CD4-positive, alpha-beta T cell treated with Interleukin-15 for 1 hour (primary cell): ENCODE results near the gene OPN4.
A peak's percentile ranks its signal among the peaks of the same experiment; 100 is the strongest.

Source experiments
- DNase-seq: peaks from one replicate; pipeline ENCODE4 v3.0.0-alpha.2; 2020

The OPN4 gene

GRCh38 chr10:86647773-86648703 lies 6.3 kb upstream of the OPN4 start:
- no peak for DNase-seq

GRCh38 chr10:86648704-86649427 lies 5.5 kb upstream of the OPN4 start:
- no peak for DNase-seq

- DNase-seq: no peak
Observed at GRCh38 chr10:86649471-86650150, 4.7 kb upstream of the OPN4 start.

- peak; percentile 11 for DNase-seq
Observed at GRCh38 chr10:86650151-86650550, 4.2 kb upstream of the OPN4 start.

GRCh38 chr10:86651021-86651471 lies 3.3 kb upstream of the OPN4 start:
- DNase-seq: no peak

GRCh38 chr10:86651631-86652331 lies 2.6 kb upstream of the OPN4 start:
- DNase-seq: no peak

- no peak for DNase-seq
Observed at GRCh38 chr10:86652361-86653202, 1.8 kb upstream of the OPN4 start.

- DNase-seq: no peak
Observed at GRCh38 chr10:86653379-86653778, 968 bp upstream of the OPN4 start.

GRCh38 chr10:86653987-86654386 lies 360 bp upstream of the OPN4 start:
- no peak for DNase-seq

- no peak for DNase-seq
Observed at GRCh38 chr10:86655173-86655540, 810 bp downstream of the OPN4 start.

GRCh38 chr10:86655596-86655995 lies 1.2 kb downstream of the OPN4 start:
- DNase-seq: peak; percentile 7

- peak; percentile 8 for DNase-seq
Observed at GRCh38 chr10:86657011-86657395, 2.7 kb downstream of the OPN4 start.

GRCh38 chr10:86657396-86658011 lies 3.2 kb downstream of the OPN4 start:
- DNase-seq: peak; percentile 13

GRCh38 chr10:86658261-86658741 lies 4.0 kb downstream of the OPN4 start:
- peak; percentile 15 for DNase-seq

GRCh38 chr10:86658751-86659150 lies 4.4 kb downstream of the OPN4 start:
- DNase-seq: peak; percentile 10

- peak; percentile 13 for DNase-seq
Observed at GRCh38 chr10:86659161-86659691, 4.9 kb downstream of the OPN4 start.

- DNase-seq: peak; percentile 6
Observed at GRCh38 chr10:86659721-86660453, 5.5 kb downstream of the OPN4 start.

GRCh38 chr10:86661161-86662025 lies 7.0 kb downstream of the OPN4 start:
- peak; percentile 7 for DNase-seq
